Esophagus squamous epithelium (tissue), 4 donors: ENCODE data around the gene TMEM240.
"Not testable (repeated sequence)": the region's sequence is repeated elsewhere in the genome, so short reads cannot be mapped to it uniquely, and the experiment has no call there.

Experiments used
- CTCF ChIP-seq, 6 experiments: fragments of 450-650 bp in 4 of 6; fragments of 200-600 bp in 2 of 6; sonication (generic) in 2 of 6; IDR thresholded peaks; one replicate each; pipeline ENCODE4 v1.5.1; 2016 to 2019; ENCODE audit warnings: antibody characterized with exemption in 6 of 6, mild to moderate bottlenecking in 4 of 6, moderate library complexity in 4 of 6
- POLR2A ChIP-seq, 4 donors: fragments of 450-650 bp; IDR thresholded peaks; one replicate each; pipeline ENCODE4 v1.6.1; 2017; ENCODE audit warnings: antibody characterized with exemption in 4 of 4, mild to moderate bottlenecking in 4 of 4, moderate library complexity in 3 of 4

- TF ChIP-seq CTCF, POLR2A (IDR thresholded peaks at IDR 0.05): not testable (repeated sequence)
Measured at GRCh38 chr1:1485755-1486317, 54.6 kb downstream of the TMEM240 start.
